ENCODE measurements around the gene TUBA8. TPM values are rescaled to one million over a fixed set of nuclear protein-coding genes. Genes with fewer than 3 reads are reported as not detected.
A peak's percentile ranks its signal among the peaks of the same experiment; 100 is the strongest.

The TUBA8 gene
- total RNA-seq, 4 donors from 2014 or later: 7.5 to 16.5 (median 14.0) TPM

- WGBS: 88% methylated on average over 3 of the region's 3 CpGs
- Histone ChIP-seq H3K4me1 (peaks cover 4 to 37% (median 35%) of the 10 kb centered on the region in 4 donors), H3K27ac (replicated peaks in 1 of 4) (no peak overlapping the region), H3K4me3 (no peak overlapping the region), H3K9me3 (no peaks in the 10 kb centered on the region), H3K27me3 (no peaks in the 10 kb centered on the region), H3K36me3 (no peaks in the 10 kb centered on the region)
- no peak for DNase-seq (ENCODE audit: extremely low spot score)
- no peak for TF ChIP-seq EP300 (IDR thresholded peaks at IDR 0.05)
- no peak for TF ChIP-seq CTCF (IDR thresholded peaks at IDR 0.05)
- TF ChIP-seq POLR2A (IDR thresholded peaks at IDR 0.05; ENCODE audit: low read depth): no peak
- TF ChIP-seq POLR2AphosphoS5 (IDR thresholded peaks at IDR 0.05): no peak
- intact Hi-C loops (cut with DNase I): no loop called here
These were observed 35.8 kb downstream of the TUBA8 start for GRCh38 chr22:18146389-18146753.

- no peak overlapping the region for H3K4me3 ChIP-seq
- no peaks in the 10 kb centered on the region for H3K9me3 ChIP-seq
- no peak for TF ChIP-seq POLR2AphosphoS5 (IDR thresholded peaks at IDR 0.05)
- no peak for TF ChIP-seq EP300 (IDR thresholded peaks at IDR 0.05)
- no peak for TF ChIP-seq CTCF (IDR thresholded peaks at IDR 0.05)
- TF ChIP-seq POLR2A (IDR thresholded peaks at IDR 0.05; ENCODE audit: low read depth): no peak
- H3K36me3 ChIP-seq: no peaks in the 10 kb centered on the region
- intact Hi-C loops (cut with DNase I): no loop called here
- 99% methylated on average over 5 of the region's 5 CpGs for WGBS
- no peaks in the 10 kb centered on the region for H3K27me3 ChIP-seq
- DNase-seq (ENCODE audit: extremely low spot score): no peak
- H3K27ac ChIP-seq (replicated peaks in 1 of 4): peak overlapping the region in 2 of 4 donors; percentile 47 to 59
- H3K4me1 ChIP-seq: peaks cover 10 to 38% (median 35%) of the 10 kb centered on the region in 4 donors
These were observed 37.2 kb downstream of the TUBA8 start for GRCh38 chr22:18147791-18148190.

GRCh38 chr22:18148293-18148965, 37.8 kb downstream of the TUBA8 start:
- DNase-seq (ENCODE audit: extremely low spot score): no peak
- H3K4me1 ChIP-seq: peaks cover 10 to 38% (median 35%) of the 10 kb centered on the region in 4 donors
- H3K27ac ChIP-seq (replicated peaks in 1 of 4): no peak overlapping the region
- H3K9me3 ChIP-seq: no peaks in the 10 kb centered on the region
- no peaks in the 10 kb centered on the region for H3K27me3 ChIP-seq
- intact Hi-C loops (cut with DNase I): no loop called here
- H3K36me3 ChIP-seq: no peaks in the 10 kb centered on the region
- TF ChIP-seq POLR2AphosphoS5 (IDR thresholded peaks at IDR 0.05) (no peak), POLR2A (IDR thresholded peaks at IDR 0.05; ENCODE audit: low read depth) (no peak), CTCF (IDR thresholded peaks at IDR 0.05) (no peak), EP300 (IDR thresholded peaks at IDR 0.05) (no peak)
- no peak overlapping the region for H3K4me3 ChIP-seq
- WGBS: 89% methylated on average over 16 of the region's 17 CpGs

GRCh38 chr22:18152519-18152918, 41.9 kb downstream of the TUBA8 start:
- TF ChIP-seq POLR2AphosphoS5 (IDR thresholded peaks at IDR 0.05) (no peak), EP300 (IDR thresholded peaks at IDR 0.05) (no peak), CTCF (IDR thresholded peaks at IDR 0.05) (no peak), POLR2A (IDR thresholded peaks at IDR 0.05; ENCODE audit: low read depth) (no peak)
- H3K36me3 ChIP-seq: no peaks in the 10 kb centered on the region
- intact Hi-C loops (cut with DNase I): no loop called here
- peaks cover 17 to 46% (median 38%) of the 10 kb centered on the region in 4 donors for H3K4me1 ChIP-seq
- H3K4me3 ChIP-seq: no peak overlapping the region
- no peak overlapping the region for H3K27ac ChIP-seq (replicated peaks in 1 of 4)
- no peaks in the 10 kb centered on the region for H3K27me3 ChIP-seq
- WGBS: 90% methylated on average over 8 of the region's 8 CpGs
- no peak for DNase-seq (ENCODE audit: extremely low spot score)
- H3K9me3 ChIP-seq: no peaks in the 10 kb centered on the region

All from esophagus muscularis mucosa (tissue), 4 donors.